ENCODE measurements around the gene SPEF2.
A peak's percentile ranks its signal among the peaks of the same experiment; 100 is the strongest.
"Not testable (repeated sequence)": the region's sequence is repeated elsewhere in the genome, so short reads cannot be mapped to it uniquely, and the experiment has no call there.

The SPEF2 gene

GRCh38 chr5:35853631-35854030, 236.0 kb downstream of the SPEF2 start:
- DNase-seq (ENCODE audit: low read depth in 2 of 2): peak; percentile 56 to 64

- DNase-seq (ENCODE audit: low read depth in 2 of 2): peak; percentile 48 to 55
Observed at GRCh38 chr5:35854248-35854647, 236.6 kb downstream of the SPEF2 start.

- no peak for DNase-seq (ENCODE audit: low read depth in 2 of 2)
Observed at GRCh38 chr5:35855187-35855586, 237.5 kb downstream of the SPEF2 start.

- DNase-seq (ENCODE audit: low read depth in 2 of 2): not testable (repeated sequence)
Observed at GRCh38 chr5:35856186-35856764, 238.6 kb downstream of the SPEF2 start.

GRCh38 chr5:35856765-35857351, 239.2 kb downstream of the SPEF2 start, which contains the start of gene IL7R:
Gene IL7R, plus strand, starts transcription at chr5:35856891. Its CDS starts 87 bp downstream, at chr5:35856978.
- no peak for DNase-seq (ENCODE audit: low read depth in 2 of 2)

- DNase-seq (ENCODE audit: low read depth in 2 of 2): no peak
Observed at GRCh38 chr5:35857606-35858205, 240.0 kb downstream of the SPEF2 start.

GRCh38 chr5:35859101-35859661, 241.5 kb downstream of the SPEF2 start:
- no peak for DNase-seq (ENCODE audit: low read depth in 2 of 2)

GRCh38 chr5:35860686-35861085, 243.0 kb downstream of the SPEF2 start:
- no peak for DNase-seq (ENCODE audit: low read depth in 2 of 2)

- no peak for DNase-seq (ENCODE audit: low read depth in 2 of 2)
Observed at GRCh38 chr5:35861718-35862117, 244.1 kb downstream of the SPEF2 start.

GRCh38 chr5:35862126-35862525, 244.5 kb downstream of the SPEF2 start:
- no peak for DNase-seq (ENCODE audit: low read depth in 2 of 2)

GRCh38 chr5:35863159-35863558, 245.5 kb downstream of the SPEF2 start:
- no peak for DNase-seq (ENCODE audit: low read depth in 2 of 2)

All from stimulated activated CD4-positive, alpha-beta T cell treated with anti-CD3 and anti-CD28 coated beads, Interleukin-15, amount 100 ng/mL, for 48 hours (primary cell).